HG03457 (cell line): ENCODE data around the gene SLC22A16.
"Not testable (repeated sequence)": the region's sequence is repeated elsewhere in the genome, so short reads cannot be mapped to it uniquely, and the experiment has no call there.

Experiments
- ATAC-seq: cut with Tn5 transposase; IDR thresholded peaks from one replicate; pipeline ENCODE4 v1.9.1; 2021; ENCODE audit warnings: moderate number of reproducible peaks; ENCODE audit not compliant: unreplicated experiment

The SLC22A16 gene

DNA sequence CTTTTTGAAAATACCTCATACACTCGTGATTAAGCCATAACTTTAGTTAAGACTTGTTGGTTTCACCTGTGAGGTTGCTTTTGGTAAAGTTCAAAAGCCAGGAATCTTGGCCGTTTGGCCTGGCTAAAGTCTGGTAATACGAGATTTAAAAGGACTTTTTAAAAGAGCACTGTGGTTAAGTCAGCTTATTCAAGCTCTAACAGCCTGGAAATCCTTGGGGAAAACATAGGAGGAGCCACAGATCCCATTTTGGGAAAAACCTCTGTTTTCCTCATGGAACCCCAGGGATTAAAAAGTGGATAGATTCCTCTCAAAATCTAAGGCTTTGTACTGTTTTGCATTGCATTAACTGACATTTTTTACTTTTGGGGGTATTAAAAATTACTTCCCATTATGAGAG lies 13.7 kb upstream of the SLC22A16 start:
- no peak for ATAC-seq

DNA sequence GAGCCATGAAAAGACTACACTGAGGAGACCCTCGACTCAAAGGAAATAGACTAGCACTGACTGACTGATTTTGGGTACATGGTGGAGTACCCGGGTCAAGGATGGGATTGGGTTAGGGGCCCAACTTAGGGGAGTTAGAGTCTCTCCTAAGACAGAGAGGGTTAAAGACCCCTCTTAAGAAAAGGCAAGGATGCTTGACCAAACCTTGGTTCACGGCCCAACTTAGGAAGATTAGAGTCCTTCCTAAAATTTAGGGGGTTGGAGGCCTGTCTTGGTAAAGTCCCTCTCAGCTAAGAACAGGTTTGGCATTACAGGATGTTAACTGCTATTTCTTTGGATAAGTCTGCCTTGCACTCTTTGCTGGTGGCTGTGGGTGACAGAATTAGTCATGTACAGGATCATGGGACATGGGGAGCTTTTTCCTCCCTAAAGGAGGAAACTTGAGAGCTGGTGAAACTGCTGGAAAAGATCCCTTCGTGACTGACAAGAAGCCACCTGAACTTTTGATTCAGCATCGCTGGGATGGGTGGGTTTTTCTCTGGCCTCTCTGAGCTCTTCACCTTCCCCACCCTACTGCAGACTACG lies 12.3 kb upstream of the SLC22A16 start:
- no peak for ATAC-seq

DNA sequence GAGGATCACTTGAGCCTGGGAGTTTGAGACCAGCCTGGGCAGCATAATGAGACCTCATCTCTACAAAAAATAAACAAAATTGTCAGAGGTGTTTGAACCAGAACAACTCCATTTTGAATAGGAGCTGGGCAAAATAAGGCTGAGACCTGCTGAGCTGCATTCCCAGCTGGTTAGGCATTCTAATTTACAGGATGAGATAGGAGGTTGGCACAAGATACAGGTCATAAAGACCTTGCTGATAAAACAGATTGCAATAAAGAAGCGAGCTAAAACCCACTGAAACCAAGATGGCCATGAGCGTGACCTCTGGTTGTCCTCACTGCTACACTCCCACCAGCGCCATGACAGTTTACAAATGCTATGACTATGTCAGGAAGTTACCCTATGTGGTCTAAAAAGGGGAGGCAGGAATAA lies 11.6 kb upstream of the SLC22A16 start:
- ATAC-seq = not testable (repeated sequence)

DNA sequence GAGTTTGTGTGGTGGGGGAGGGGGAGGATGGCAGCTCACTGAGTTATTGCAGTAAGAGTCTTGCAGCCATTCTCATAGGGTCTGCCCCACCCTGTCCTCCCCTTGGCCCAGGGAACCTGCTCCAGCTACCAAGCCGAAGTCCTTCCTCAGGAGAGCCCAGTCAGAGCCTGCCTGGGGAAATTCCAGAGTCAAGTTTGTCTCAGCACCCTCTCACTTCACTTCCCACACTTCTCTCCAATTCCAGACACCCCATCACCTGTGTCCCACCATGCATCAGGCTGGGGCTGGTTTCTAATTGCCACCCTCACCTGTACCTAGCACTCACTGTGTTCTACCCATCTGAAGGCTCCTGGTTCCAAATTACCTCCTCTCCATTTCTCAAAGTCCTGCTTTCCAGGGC lies 10.3 kb upstream of the SLC22A16 start:
- ATAC-seq = no peak

DNA sequence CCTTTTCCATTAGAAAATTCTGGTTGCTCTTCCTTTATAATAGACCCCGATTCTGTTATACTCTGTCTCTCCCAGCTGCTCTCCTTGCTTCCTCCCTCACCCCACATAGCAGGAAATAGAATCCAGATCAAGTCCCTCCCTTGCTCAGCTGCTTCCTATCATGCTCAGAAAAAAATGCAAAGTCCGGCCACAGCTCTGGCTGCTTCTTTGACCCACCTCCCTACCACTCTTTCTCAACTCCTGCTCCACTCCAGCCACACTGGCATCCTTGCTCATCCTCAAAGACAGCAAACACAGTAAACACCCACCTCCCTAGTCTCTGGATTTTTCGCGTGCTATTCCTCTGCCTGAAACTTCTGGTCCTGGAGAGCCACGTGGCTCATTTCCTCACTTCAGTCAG lies 9.1 kb upstream of the SLC22A16 start:
- no peak for ATAC-seq

DNA sequence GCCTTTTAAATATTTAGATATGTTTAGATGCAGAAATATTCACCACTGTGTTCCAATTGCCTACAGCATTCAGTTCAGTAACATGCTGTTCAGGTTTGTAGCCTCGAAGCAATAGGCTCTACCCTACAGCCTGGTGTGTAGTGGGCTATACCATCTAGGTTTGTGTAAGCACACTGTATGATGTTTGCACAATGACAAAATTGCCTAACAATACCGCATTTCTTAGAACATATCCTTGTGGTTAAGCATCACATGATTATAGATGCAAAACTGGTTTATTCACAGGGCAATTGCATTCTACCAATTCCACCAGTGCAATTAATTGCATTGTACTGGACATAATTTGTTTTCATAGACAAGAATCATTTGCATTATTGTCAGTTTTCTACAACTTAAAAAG lies 7.9 kb upstream of the SLC22A16 start:
- no peak for ATAC-seq

DNA sequence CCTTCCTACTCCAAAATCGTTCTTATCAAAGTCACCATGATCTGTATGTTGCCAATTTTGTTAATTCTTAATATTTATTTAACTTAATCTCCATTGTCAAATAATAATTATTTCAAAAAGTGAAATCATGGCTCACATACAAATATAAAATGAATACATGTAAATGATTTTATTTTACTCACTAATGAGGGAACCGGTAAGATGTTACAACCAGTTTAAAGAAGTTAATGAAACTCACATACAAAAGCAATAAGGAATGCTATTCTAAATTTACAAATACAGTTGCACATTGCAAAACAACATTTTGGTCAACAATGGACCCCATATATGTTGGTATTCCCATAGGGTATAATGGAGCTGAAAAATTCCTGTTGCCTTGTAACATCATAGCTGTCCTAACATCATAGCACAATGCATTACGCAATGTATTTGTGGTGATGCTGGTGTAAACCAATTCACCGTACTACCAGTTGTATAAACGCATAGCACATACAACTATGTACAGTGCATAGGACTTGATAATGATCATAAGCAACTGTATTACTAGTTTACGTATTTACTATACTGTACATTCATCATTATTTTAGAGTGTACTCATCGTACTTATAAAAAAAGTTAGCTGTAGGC lies 6.5 kb upstream of the SLC22A16 start:
- no peak for ATAC-seq

DNA sequence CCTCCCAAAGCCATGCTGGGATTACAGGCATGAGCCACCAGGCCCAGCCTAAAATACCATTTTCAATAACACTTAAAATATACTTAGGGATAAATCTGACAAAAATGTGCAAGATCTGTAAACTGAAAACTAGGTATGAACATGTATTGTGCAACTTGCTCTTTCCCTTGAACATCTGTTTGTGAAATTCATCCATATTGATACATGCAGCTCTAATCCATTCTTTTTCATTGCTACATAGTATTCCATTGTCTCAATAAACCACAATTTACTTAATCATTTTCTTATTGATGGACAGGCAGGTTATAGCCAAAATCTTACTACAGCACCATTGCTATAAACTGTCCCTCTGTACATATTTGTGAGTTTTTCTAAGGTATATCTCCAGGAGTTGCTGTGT lies 4.7 kb upstream of the SLC22A16 start:
- no peak for ATAC-seq

DNA sequence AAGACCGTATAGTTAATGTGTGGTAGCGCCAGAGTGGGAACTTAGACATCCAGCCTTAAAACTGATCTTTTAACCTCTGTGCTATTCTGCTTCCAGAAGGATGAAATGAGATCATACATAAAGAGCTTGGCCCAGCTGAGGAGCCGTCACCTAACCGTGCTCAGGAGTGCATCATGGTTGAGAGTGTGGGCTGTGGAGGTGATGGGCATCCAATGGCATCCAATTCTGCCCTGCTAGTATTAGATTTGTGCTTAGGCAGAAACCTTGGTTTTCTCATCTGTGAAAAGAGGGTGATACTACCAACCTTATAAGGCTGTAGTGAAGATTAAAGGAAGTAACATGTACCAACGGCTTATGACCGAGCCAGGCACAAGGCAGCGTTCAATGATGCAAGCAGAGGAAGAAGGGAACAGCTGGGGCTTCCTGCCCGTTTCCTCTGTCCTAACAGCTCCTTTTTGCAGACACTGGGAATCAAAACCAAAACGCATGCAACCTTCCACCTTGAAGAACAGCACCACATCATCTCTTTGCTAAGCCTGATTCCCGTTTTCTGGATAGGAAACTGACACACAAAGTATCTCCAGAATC lies 1.3 kb downstream of the SLC22A16 start:
- no peak for ATAC-seq

DNA sequence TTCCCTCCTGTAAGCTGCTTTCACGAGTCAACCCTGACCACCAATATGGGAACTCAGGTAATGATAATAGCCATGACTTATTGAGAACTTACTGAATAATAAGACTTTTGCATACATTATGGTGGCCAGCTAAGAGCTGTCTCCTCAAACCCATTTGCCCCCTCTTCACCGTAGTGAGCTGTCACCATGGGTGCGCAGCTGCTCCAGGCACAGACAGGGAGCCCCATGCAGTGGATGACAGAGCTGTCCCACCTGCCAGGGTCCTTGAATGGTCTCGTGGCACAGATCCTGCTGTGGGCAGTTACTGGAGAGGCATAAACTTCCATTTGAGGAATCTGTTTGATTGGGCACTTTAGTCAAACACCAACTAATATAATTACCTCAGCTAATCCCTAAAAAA lies 1.9 kb downstream of the SLC22A16 start:
- ATAC-seq = no peak

DNA sequence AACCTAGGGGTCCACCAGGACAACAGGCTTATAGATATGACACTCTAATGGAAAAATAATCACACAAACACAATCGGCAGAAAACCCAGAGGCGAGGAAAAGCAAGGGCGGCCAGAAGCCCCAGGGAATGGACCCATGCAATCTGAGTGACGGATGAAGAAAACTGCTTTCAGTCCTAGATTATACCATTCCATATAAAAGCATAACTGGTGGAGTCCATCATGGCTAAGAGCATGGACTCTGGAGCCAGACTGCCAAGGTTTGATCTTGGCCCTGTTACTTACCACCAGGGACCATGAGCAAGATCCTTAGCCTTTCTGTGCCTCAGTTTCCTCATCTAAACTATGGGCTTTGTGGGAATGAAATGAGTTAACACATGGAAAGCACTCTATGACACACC lies 3.7 kb downstream of the SLC22A16 start:
- no peak for ATAC-seq

DNA sequence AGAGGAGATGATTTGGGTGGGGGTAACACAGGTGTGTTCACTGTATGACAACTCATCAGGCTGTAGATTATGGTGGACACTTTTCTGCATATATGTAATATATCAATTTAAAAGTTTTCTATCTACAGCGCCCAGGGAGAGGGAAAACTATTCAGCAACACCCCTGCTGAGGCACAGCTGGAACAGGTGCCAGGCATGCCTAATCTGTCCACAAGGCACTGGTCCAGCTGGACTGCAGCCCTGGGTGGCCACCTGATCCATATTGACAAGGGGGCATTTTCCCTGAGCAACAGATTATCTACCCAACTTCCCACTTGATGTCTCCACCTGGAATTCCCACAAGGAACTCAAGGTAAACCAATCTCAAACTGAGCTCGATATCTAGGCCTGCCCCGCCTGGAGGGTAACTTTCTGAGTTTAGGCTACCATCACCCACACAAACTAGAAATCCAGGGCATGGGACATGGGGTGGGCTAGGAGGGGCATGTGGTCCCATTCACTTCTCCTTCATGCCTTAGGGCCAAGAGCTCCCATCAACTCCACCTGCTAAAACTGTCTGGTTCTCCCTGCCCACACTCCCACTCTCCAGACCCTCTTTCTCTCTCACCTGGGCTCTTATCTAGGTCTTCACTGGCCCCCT lies 4.6 kb downstream of the SLC22A16 start:
- ATAC-seq = no peak

DNA sequence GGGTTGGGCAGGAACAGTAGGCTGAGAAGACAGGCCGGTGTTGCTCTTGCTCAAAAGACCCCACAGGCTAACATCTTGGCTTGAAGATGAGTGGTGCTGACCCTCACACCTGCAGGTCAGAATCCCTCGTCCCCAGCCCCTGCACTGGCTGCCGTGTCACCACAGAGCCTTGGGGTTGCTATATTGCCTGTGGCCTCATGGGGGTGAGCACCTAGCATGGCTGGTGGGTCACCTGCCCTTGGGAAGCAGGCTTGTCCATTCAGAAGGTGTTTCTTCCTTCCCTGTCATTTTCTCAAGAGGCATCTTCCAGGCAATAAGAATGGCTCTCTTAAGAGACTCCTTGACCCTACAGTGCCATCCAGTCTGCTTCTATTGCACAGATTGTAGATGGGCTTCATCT lies 7.7 kb downstream of the SLC22A16 start:
- ATAC-seq = no peak

DNA sequence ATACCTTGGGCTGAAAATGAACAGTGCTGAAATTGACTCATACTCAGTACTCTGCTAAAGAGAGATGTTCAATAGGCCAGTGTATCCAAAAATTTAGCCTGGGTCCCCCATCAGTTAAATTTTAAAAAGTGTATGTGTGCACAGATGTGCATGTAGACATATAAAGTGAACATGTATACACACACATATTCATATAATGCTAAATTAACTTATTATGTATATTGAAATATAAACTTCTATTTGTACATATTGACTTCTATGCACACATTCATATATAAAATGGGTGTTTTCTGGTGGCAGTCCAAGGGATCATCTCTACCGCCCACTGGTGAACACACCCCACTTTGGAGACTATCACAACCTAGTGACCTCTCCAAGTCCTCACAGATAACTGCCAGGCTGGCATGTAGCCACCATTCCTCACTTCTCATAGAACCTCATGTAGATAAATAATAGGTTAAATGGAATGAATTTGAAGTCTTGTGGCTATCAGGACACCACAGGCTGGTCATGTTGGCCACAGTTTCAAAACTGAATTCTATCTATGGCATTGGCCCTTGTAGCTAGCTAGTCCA lies 8.8 kb downstream of the SLC22A16 start:
- no peak for ATAC-seq

DNA sequence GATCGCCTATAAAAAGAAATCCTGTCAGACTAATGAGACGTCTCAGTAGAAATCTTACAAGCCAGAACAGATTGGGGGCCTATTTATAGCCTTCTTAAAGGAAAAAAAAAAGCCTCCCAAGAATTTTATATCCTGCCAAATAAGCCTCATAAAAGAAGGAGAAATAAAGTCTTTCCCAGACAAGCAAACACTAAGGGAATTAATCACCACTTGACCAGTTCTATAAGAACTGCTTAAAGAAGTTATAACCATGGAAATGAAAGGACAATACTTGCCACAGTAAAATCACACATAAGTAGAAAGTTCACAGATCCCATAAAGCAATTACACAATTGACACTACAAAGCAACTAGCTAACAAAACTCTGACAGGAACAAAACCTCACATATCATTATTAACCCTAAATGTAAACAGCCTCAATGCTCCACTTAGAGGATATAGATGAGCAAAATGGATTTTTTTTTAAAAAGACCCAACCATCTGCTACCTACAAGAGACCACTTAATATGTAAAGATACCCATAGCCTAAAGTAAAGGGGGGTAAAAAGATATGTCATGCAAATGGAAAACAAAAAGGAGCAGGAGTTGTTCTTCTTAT lies 13.4 kb downstream of the SLC22A16 start:
- no peak for ATAC-seq

DNA sequence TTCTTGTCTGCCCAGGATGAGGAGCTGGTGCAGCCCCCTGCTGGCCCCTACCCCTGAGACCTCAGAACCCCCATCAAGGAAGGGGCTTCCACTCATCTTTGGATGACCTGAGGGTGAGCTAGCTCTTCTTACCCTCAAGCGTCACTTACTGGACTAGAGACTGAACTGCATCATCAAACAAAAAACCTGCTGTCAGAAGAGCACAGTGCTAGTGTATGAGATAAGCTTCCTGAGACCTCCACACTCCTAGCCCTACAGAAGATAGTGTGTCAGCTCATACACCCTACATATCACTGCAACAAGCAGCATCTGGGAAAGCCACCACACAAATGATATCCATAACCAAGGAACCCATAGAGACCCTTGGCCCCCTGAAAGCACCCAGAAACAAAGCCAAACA lies 15.0 kb downstream of the SLC22A16 start:
- ATAC-seq = no peak

DNA sequence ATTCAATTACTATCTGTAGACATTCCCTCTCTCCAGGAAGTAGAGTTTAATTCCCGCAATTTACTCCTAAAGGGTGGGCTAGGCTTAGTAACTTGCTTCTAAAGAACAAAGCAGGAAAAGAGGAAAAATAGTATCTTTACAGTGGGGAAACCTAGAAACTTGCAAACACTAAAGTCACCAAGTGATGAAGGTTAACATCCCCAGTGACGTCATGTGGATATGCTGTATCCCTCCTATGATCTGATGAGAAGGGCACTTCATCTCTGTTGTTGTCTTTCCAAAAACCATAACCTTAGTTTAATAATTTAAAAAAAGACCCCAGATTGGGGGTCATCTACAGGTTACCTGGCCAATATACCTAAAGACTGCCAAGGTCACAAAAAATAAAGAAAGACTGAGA lies 17.3 kb downstream of the SLC22A16 start:
- ATAC-seq = no peak

DNA sequence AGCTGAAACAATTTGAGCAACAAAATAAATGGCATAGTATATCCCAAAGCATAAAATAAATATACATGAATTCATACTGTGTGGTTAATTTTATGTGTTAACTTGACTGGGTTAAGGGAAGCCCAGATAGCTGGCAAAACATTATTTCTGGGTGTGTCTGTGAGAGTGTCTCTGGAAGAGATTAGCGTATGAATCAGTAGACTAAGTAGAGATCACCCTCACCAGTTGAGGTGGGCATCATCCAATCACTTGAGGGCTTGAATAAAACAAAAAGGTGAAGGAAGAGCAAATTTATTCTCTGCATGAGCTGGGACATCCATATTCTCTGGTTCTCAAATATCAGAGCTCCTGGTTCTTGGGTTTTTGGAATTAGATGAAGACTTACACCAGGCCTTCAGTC lies 17.9 kb downstream of the SLC22A16 start:
- ATAC-seq = no peak

DNA sequence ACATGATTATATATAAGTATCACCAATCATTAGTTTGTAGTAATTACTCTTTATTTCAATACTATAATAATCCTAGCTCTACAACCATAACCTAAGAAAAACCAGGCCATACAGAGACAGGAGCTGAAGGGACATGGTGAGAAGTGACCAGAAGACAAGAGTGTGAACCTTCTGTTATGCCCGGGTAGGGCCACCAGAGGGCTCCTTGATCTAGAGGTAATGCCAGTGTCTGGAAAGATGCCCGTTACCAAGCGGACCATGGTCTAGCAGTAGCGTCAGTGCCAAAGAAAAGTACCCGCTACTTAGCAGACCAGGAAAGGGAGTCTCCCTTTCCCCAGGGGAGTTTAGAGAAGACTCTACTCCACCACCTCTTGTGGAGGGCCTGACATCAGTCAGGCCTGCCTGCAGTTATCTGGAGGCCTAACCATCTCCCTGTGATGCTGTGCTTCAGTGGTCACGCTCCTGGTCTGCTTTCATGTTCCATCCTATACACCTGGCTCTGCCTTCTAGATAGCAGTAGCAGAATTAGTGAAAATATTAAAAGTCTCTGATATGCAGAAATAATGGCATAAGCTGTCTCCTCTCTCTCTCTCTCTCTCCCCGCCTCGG lies 18.7 kb downstream of the SLC22A16 start:
- ATAC-seq = not testable (repeated sequence)

DNA sequence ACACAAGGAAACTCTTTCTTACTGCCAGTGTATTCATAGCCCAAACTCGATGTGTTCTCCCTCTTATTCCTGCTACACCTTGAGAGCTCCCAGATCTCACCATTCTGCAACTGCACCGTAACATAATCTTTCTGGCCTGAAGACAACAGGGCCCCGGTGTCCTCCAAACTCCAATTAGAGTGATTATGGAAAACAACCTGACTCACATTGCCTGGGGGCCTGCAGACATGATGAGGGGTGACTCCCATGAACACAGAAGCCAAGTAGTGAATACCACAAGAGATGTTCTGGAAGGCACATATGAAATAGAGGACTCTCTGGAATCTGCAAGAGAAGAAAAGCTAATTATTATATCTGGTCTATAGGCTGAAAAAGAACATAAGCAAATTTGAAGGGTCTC lies 19.7 kb downstream of the SLC22A16 start:
- no peak for ATAC-seq

DNA sequence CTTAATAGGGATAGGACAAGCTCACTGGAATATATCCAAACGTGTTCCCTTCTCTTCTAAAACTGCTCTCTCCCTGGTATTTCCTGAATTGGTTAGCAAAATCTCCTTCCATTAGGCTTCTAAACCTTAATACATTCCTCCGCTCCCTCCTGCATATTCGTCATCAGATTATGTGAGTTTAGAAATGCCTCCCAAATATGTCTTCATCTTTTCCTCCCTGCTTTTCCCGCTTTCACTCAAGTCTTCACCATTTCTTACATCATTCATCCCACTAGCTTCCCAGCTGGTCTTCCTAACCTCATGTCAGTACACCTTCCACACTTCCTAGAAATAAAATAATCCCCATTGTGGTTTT lies 26.9 kb downstream of the SLC22A16 start:
- ATAC-seq = no peak
